Endometrium (tissue), 2 donors: ENCODE data around the gene CATSPER3.

Source experiments
- FAIRE-seq: peaks from 2 replicates; lab custom pipeline; 2012; peaks lifted over from hg19 to GRCh38; lab: Jason Lieb, UNC
- donor health status: control.
- donor health status: control.

Gene CATSPER3

DNA sequence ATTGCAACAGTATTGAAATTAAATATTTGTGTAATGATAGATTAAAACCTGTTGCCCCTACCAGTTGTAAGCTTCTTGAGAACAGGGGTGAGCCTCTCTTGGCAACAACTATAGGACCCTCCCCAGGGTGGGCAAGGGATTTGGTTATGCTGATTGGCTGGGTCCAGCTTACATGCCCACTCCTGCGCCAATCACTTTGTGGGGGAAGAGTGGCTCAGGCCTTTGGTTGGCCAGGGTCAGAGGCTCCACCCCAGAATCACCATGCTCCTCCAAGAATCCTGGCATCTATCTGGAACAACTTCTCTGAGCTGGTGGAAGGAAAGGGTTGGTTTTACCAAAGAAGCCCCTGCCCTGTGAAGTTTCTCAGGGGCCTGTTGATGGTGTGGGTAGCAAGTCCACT, 74.9 kb downstream of the CATSPER3 start:
- FAIRE-seq = no peak

- no peak for FAIRE-seq
Observed at GRCh38 chr5:135045488-135045887, 77.8 kb downstream of the CATSPER3 start.

DNA sequence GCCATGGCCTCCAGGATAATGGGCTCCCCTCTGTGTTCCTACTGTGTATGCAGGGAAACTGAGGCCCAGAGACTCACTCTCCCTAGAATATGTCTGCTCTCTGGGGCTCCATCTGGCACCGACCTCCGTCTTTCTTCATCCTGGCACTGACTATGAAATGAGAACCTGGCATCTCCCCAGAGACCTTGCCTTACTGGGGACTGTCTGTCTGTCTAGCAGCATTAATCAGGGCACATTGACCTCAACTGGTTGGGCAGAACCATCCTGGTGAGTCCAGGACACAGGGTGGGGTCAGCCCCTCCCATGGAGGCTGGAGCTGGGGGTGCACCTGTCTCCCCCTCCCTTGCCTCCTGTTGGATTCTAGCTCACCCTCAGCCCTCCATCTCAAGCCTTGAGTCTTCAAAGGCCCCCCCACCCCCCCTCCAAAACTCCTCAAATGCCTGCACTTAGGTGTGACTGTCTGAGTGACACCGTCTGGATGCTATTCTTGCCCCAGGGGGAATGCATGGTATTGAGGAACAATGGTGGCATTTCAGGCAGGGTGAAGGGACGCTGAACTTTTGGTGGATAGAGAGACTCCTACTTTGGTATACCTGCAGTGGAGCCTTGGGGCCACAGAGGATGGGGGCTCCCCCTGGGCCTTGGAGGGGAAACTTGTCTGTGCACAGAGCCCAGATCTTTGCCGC, 79.1 kb downstream of the CATSPER3 start:
- FAIRE-seq = no peak

DNA sequence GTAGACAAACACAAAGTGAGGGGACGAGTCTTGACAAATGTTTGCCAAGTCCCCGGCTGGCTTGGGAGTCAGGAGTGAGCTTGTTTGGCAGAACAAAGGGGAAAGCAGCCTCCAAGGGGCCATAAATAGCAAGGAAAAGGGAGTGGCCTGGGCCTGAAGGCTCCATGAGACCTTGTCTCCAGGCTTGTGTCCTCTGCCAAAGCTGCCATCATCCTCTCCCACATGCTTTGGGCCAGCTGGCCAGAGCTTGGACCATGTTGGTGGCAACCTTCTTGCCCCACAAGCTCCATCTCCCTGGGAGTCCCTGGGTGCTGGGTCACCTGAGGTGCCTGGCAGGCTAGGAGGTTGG, 79.6 kb downstream of the CATSPER3 start:
- FAIRE-seq = no peak

- FAIRE-seq = no peak
Observed at GRCh38 chr5:135048286-135048685, 80.6 kb downstream of the CATSPER3 start.

DNA sequence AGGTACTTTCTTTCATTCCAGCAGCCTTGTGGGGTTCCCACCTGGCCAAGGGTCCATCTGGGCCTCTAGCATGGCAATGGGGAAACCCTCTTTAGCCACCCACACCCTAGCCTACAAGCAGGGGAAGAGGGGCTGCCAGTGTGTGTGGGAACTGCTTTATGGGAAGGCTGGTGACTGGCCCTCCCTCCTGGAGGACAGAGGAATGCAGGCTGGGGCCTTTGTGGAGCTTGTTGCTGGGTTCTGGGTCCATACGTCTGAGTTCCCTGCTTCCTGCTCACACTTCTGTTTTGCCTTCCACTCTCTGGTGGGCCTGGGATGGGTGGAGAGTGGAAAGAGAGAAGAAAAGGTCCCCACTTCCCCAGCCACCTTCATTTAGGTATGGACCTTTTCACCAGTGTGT, 81.2 kb downstream of the CATSPER3 start:
- FAIRE-seq = no peak

DNA sequence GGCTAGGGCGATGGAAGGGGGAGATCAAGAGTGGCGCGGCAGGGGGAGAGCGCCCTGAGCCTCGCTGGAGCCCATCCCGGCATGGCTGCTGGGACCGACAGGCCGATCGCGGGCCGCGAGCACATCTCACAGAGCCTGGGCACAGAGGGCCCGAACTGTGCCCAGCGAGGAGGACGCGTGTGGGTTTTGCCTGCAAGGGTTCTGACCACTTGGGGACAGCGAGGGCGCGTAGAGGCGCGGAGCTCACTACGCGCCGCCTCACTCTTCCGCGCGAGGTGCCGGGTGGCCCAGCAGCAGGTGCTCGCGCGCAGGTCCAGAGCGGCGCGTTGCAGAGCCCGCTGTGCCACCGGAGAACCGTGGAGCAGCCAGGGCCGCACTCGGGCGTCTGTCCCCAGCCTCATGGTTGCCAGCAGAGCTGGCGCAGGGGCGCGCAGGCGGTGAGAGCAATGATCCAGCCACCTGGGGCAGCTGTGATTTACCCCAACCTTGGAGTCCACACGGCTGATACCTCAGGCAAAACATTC, 82.6 kb downstream of the CATSPER3 start:
- FAIRE-seq = no peak

DNA sequence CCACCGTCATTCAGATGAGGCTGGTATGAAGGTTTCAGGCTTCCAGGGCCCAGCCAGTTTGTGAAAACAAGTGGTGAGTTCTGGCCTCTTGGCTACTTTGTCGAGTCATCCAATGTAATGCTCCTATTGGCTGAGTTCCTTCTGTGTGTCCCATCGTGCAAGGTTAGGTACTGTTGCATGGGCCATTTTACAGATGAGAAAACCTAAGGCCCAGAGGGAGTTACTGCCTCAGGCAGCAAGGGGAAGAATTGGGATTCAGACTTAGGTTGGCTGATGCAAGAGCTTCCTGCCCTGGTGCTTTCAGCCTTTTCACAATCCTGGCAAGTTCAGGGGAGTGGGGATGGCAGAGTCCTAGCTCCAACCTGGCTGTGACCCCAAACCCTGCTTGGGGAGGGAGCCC, 83.7 kb downstream of the CATSPER3 start:
- no peak for FAIRE-seq

- FAIRE-seq = no peak
Observed at GRCh38 chr5:135051872-135052271, 84.2 kb downstream of the CATSPER3 start.

DNA sequence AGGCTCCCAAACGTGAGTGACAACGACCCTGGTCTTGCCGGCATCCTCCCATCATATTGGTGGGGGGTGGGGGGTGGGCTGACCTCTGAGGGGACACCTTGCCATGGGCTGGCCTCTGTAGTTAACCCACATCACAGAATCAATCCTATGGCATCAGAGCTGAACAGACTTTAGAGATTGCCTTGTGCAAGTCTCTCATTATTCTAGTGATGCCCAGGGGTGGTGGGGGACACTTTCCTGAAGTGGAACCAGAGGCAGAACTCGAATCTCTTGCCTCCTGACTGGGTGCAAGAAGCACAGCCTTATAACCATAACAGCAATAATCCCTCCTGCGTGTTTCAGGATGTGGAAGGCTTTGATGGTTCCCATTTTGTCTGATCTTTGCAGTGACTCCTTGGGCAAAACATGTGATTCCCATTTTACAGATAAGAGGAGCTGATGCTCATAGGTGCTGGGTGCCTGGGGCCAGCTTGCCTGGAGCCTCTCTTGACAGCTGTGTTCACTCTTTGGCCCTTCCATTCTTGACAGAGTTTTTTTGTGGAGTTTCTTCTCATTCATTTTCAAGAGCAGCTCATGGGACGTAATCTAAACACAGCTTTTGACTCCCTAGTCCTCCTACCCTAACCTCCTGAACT, 84.9 kb downstream of the CATSPER3 start:
- no peak for FAIRE-seq

- no peak for FAIRE-seq
Observed at GRCh38 chr5:135053278-135053677, 85.6 kb downstream of the CATSPER3 start.

DNA sequence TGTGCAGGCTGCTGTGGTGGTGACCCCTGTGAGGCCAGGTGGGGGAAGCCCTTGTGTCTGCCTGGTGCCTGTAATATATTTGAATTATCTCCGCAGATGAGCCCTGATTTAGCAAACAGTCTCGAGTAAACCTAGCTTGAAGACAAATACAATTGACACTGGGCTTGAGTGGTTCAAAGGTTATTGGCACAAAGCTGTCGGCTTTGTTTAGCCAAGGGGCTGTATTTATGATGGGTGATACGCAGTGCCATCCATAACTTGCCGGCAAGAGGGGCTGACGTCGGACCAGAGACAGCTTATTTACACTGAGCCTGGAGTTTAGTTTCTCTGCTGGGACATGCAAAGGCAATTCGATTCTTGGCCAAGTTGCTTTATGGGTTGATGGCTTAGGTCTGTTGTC, 86.3 kb downstream of the CATSPER3 start:
- no peak for FAIRE-seq

DNA sequence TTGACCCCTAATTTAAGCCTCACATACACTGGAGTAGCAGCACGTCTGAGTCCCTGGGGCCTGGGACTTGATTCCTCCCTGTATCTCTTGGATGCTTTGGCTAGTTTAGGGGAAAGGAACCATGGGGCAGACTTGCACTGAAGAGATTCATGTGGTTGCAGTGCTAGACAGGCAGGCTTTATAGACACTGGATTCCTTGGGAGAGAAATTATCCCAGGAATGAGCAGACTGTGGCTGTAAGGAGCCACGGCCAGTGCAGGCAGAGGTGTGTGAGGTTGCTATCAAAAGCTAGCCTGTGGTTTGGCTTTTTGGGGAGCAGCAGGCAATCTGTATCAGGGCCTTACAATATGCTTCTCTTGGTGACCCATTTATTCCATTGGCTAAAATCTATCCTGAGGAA, 86.8 kb downstream of the CATSPER3 start:
- FAIRE-seq = no peak

- no peak for FAIRE-seq
Observed at GRCh38 chr5:135055396-135055795, 87.7 kb downstream of the CATSPER3 start.

DNA sequence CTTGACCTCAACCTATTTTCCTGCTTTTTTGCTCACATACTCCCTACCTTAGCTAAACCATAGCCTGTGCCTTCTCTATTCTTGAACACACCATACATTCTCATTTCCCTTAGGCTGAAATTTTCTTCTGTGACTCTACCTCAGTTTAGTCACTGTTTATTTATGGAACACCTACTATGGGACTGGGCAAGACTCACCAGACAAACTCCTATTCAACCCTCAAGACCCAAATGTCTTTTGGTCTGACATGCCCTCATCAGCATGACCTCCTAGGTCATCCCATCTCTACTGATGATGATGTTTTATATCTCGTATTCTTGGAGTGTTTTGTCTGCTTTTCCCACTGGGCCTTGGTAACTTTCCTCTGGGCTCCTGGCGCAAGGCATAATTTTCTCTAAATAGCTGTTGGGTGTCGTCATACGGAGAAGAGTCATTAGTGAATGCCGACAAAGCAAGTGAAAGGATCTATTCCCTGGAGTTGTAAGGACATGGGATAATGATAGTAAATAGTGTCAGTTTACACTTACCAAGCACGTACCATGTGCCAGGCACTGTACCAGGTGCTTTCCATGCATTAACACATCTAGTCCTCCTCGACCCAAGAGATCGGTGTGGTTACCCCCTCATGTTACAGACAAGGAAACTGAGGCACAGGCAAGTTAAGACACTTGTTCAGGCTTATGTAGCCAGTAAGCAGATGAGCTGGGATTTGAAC, 88.8 kb downstream of the CATSPER3 start:
- FAIRE-seq = no peak

DNA sequence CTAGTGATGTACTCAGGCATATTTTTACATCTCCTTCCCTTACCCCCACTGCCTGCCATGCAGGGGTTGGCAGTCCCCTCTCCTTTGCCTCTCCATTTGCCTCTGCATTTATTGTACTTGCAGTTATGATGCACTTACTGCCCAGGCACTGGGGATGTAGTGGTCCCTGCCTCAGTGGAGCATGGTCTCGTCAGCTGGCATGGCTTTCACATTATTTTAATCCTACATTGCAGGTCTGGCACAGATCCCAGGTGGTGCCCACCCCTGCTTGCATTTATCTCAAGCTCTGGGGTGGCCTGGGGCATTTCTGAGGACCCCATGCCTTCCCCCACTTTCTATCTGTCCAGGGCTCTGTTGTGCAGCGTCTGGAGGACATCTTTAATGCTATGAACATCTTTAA, 89.5 kb downstream of the CATSPER3 start:
- no peak for FAIRE-seq

DNA sequence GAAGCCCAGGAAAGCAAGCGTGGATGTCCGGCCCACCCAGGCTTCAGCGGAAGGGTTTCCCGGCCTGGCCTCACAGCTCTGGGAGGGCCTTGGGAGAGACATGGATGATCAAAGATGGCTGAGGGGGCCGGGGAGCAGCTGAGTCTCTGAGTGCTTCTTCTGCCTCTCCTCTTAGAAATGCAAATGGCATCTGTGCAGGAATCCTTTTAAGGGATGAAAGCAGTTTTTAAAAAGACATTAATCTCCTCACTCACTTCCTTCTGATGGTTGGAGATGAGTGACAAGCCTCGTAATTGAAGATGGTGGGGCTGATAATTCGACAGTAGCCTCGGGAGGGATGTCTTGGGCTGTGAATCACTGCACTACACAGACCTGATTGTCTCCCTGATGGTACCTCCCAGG, 90.6 kb downstream of the CATSPER3 start:
- no peak for FAIRE-seq

DNA sequence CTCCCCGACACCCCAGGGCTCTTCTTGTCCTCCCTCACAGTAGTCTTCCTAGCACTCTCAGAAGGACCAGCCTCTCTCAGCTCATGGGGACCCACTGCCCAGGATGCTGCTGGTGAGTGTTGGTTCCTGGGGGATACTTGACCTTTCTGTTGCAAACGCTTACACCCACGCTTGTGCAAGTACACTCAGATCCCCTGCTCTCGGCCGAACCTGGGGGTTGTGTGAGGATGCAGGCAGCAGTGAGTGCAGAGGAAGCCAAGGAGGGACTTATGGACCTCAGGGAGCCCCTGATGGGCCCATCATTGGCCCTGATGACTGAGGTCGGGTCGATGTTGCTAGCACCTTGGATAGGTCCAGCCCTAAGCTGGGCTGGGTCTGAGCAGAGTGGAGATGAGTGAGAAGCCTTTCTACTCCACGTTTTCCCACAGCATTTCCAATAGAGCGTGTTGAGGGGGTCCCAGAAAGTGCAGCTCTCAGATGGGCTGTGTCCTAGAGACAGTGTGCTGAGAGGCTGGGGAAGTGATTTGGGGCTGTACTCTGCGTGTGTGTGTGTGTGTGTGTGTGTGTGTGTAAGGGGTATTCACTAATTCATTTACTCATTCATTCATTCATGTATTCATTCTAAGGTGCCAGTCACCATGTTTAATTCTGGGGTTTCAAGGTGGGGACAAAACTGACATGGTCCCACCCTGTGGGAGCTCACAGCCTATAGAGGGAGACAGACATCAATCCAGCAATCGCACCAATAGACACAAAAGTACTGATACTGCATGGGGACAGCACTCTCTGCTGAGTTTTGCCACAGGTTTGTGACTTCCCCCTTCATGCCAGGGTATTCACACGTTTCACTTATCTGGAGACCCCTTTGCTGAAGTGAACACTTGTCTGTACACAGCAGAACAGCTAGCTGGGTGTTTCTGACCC, 91.6 kb downstream of the CATSPER3 start:
- FAIRE-seq = no peak

DNA sequence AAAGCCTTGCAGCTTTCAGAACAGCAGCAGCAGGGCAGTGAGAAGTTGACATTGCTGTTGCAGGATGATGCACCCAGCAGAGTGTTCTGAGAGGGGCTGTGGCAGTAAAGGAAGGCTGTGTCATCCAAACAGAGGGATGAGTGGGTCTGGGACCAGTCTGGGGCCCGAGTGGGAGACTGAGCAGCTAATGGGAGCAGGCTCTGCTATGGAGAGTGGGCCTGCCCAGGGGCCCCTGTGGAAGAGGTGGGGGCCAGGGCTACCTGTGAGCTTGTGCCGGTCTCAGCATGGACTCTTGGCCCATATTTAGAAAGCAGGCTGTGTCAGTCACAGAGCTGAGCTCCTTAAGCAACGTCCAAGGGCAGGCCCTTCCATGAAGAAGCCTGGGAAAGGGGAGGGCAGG, 92.3 kb downstream of the CATSPER3 start:
- no peak for FAIRE-seq

- FAIRE-seq = no peak
Observed at GRCh38 chr5:135061001-135061400, 93.3 kb downstream of the CATSPER3 start.
